MG63 (cell line): Measurements from ENCODE around the gene S100A16. TPM values are rescaled to one million over a fixed set of nuclear protein-coding genes. Genes with fewer than 3 reads are reported as not detected.
"Not testable (repeated sequence)": the region's sequence is repeated elsewhere in the genome, so short reads cannot be mapped to it uniquely, and the experiment has no call there.

ENCODE experiments used
- DNase-seq: peaks from one replicate; pipeline ENCODE4 v3.0.0-alpha.2; 2020
- H3K27me3 ChIP-seq: fragments of 250-450 bp; sonication (Bioruptor Pico); 2 replicates; pipeline ENCODE4 v1.5.1; 2020; ENCODE audit warnings: mild to moderate bottlenecking, moderate library complexity
- H3K36me3 ChIP-seq: fragments of 250-450 bp; sonication (Bioruptor Pico); 2 replicates; pipeline ENCODE4 v1.5.1; 2020; ENCODE audit warnings: mild to moderate bottlenecking, moderate library complexity
- H3K4me3 ChIP-seq: fragments of 250-450 bp; sonication (Bioruptor Pico); 2 replicates; pipeline ENCODE4 v1.5.1; 2020; ENCODE audit warnings: mild to moderate bottlenecking, moderate library complexity
- H3K9me3 ChIP-seq: fragments of 250-450 bp; sonication (Bioruptor Pico); 2 replicates; pipeline ENCODE4 v1.5.1; 2020; ENCODE audit warnings: mild to moderate bottlenecking, moderate library complexity
- total RNA-seq: library from RNA; depleted of rRNA; stranded (reverse); fragments of >200 nt; shearing (Covaris generic); gene quantifications from 2 replicates; pipeline ENCODE4 v1.2.3, GENCODE V29; 2014; ENCODE audit warnings: low replicate concordance

S100A16 gene
- total RNA-seq, 1 experiment from 2014 or later: 318 TPM

GRCh38 chr1:153609585-153609907 lies 3.4 kb downstream of the S100A16 start:
- Histone ChIP-seq H3K27me3 (no peaks in the 10 kb centered on the region), H3K36me3 (peaks cover 51% of the 10 kb centered on the region), H3K9me3 (no peaks in the 10 kb centered on the region), H3K4me3 (no peak overlapping the region; the same call in 1 of the 2 replicates)
- DNase-seq: no peak

GRCh38 chr1:153608742-153609584 lies 4.0 kb downstream of the S100A16 start:
- H3K4me3 ChIP-seq: peak overlapping the region; percentile 34

GRCh38 chr1:153608089-153608682 lies 4.8 kb downstream of the S100A16 start:
- Histone ChIP-seq H3K36me3 (peaks cover 51% of the 10 kb centered on the region), H3K9me3 (no peaks in the 10 kb centered on the region), H3K4me3 (peak overlapping the region; percentile 34), H3K27me3 (no peaks in the 10 kb centered on the region)
- no peak for DNase-seq

More at GRCh38 chr1:153608742-153609584, 4.0 kb downstream of the S100A16 start:
- Histone ChIP-seq H3K36me3 (peaks cover 51% of the 10 kb centered on the region), H3K9me3 (no peaks in the 10 kb centered on the region), H3K27me3 (no peaks in the 10 kb centered on the region)
- DNase-seq: peak; percentile 87

DNA sequence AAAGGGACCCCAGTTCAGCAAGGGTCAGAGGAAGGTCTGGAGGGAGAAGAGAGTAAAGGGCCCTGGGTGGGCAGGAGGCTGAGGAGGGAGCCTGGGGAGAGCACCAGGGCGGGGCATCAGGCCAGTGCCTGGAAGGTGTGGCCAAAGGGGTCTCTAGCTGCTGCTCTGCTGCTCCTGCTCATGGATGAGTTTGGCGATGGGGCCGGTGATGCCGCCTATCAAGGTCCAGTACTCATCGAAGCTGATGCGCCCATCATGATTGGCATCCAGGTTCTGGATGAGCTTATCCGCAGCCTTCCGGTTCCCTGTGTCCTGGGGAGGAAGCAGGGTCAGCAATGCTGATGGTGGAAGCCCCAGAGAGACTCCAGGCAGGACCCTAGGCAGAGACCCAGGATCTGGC lies 5.6 kb downstream of the S100A16 start:
- Histone ChIP-seq H3K36me3 (peaks cover 51% of the 10 kb centered on the region), H3K4me3 (no peak overlapping the region), H3K9me3 (no peaks in the 10 kb centered on the region), H3K27me3 (no peaks in the 10 kb centered on the region)
- no peak for DNase-seq

DNA sequence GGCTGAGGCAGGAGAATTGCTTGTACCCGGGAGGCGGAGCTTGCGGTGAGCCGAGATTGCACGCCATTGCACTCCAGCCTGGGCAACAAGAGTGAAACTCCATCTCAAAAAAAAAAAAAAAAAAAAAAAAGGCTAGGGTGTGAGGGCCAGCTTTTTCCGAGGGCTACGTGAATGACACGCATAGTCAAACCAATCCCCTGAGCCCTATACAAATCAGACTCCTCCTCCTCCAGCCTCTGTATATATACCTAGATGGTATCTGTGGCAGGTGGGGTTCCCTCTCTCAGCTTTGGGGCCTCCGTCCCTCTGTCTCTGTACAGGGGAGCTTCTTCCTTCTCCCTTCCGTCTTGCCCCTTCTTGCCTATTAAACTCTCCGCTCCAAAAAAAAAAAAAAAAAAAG lies 6.7 kb downstream of the S100A16 start:
- H3K9me3 ChIP-seq: no peaks in the 10 kb centered on the region
- H3K27me3 ChIP-seq: no peaks in the 10 kb centered on the region
- DNase-seq: no peak
- no peak overlapping the region for H3K4me3 ChIP-seq
- peaks cover 53% of the 10 kb centered on the region for H3K36me3 ChIP-seq

GRCh38 chr1:153602749-153603148 lies 10.2 kb downstream of the S100A16 start:
- no peak for DNase-seq
- Histone ChIP-seq H3K36me3 (peaks cover 41% of the 10 kb centered on the region), H3K9me3 (no peaks in the 10 kb centered on the region), H3K27me3 (no peaks in the 10 kb centered on the region), H3K4me3 (no peak overlapping the region)

DNA sequence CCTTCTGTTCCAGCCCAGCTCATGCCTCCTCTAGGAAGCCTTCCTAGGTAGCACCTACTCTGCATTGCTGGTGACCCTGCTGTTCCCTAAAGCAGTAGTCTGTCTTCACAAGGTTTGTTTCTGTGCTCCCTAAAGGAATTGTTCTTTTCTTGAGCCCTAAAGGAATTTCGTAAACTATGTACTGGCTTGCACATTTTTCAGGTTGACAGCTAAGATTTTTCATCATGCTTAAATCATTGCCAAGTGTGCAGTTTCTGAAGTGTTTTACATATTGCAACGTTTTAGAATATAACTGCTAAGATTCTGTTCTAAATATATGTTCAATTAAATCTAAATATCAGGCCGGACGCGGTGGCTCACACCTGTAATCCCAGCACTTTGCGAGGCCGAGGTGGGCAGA lies 13.1 kb downstream of the S100A16 start:
- Histone ChIP-seq H3K36me3 (peaks cover 15% of the 10 kb centered on the region), H3K4me3 (no peak overlapping the region), H3K9me3 (no peaks in the 10 kb centered on the region), H3K27me3 (no peaks in the 10 kb centered on the region)
- no peak for DNase-seq

DNA sequence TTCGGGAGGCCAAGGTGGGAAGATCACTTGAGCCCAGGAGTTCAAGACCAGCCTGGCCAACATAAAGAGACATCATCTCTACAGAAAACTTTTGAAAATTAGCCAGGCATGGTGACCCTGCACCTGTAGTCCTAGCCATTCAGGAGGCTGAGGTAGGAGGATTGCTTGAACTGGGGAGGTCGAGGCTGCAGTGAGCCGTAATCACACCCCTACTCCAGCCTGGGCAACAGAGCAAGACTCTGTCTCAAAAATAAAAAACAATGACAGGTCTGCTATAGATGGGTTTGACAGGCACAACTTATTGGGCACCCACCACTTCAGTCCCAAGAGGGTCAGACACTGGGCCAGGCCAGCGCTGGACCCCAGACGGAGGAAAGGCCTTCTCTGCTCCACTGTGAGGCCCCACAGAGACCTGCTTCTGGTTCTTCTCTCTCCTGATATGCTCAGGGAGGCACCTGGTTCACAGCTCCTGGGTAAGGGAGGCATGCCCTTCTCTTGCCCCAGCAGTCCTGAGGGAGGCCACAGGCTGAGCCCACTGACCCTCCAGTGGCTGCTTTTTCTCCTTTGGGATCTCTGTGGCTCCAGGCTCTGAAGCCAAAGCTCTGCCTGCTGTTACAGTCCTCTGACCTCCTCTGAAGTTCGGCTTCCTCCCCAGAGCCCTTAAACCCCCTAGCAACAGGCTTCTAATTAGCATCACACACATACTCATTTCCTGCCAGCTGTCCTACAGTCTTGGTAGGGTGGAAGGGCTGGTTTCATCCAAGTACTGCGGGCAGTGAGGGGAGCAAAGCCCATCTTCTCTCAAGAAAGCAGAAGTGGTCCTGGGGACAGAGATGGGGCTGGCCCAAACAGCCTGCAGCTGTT lies 14.4 kb downstream of the S100A16 start:
- Histone ChIP-seq H3K4me3 (no peak overlapping the region), H3K36me3 (peaks cover 13% of the 10 kb centered on the region), H3K27me3 (no peaks in the 10 kb centered on the region), H3K9me3 (no peaks in the 10 kb centered on the region)
- no peak for DNase-seq

- peaks cover 13% of the 10 kb centered on the region for H3K36me3 ChIP-seq
- no peaks in the 10 kb centered on the region for H3K27me3 ChIP-seq
- H3K9me3 ChIP-seq: no peaks in the 10 kb centered on the region
- DNase-seq: no peak
- H3K4me3 ChIP-seq: no peak overlapping the region
Measured at GRCh38 chr1:153597206-153597605, 15.7 kb downstream of the S100A16 start.

DNA sequence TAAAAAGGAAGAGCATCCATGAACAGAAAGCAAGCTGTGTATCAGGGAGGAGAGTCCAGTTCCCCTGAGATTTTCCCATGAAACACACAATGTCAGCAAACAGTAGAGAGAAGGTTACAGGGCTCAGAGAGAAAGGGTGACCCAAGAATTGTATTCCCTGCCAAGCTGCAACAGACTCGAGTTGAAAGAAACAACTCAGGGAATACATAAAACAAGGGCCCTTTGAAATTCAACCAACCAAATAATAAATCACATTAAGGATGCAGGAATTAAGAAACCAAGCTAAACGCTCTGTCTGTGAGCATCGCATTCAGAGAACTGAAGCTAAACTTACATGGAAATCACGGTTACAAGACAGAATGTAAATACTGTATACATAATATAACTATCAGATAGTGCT lies 20.2 kb downstream of the S100A16 start:
- Histone ChIP-seq H3K4me3 (no peak overlapping the region), H3K9me3 (no peaks in the 10 kb centered on the region), H3K36me3 (no peaks in the 10 kb centered on the region), H3K27me3 (no peaks in the 10 kb centered on the region)
- no peak for DNase-seq

- no peaks in the 10 kb centered on the region for H3K36me3 ChIP-seq
- DNase-seq: no peak
- H3K9me3 ChIP-seq: no peaks in the 10 kb centered on the region
- no peaks in the 10 kb centered on the region for H3K27me3 ChIP-seq
- no peak overlapping the region for H3K4me3 ChIP-seq
Measured at GRCh38 chr1:153588482-153588881, 24.5 kb downstream of the S100A16 start.

GRCh38 chr1:153588033-153588432 lies 24.9 kb downstream of the S100A16 start:
- H3K4me3 ChIP-seq, H3K36me3 ChIP-seq, H3K9me3 ChIP-seq, H3K27me3 ChIP-seq, DNase-seq: not testable (repeated sequence)

GRCh38 chr1:153587314-153587713 lies 25.6 kb downstream of the S100A16 start:
- DNase-seq: no peak

GRCh38 chr1:153586347-153586746 lies 26.6 kb downstream of the S100A16 start:
- Histone ChIP-seq H3K36me3 (no peaks in the 10 kb centered on the region), H3K9me3 (no peaks in the 10 kb centered on the region), H3K27me3 (no peaks in the 10 kb centered on the region), H3K4me3 (no peak overlapping the region)
- no peak for DNase-seq

More at GRCh38 chr1:153587314-153587713, 25.6 kb downstream of the S100A16 start:
- Histone ChIP-seq H3K9me3 (no peaks in the 10 kb centered on the region), H3K27me3 (no peaks in the 10 kb centered on the region), H3K4me3 (no peak overlapping the region), H3K36me3 (no peaks in the 10 kb centered on the region)

- H3K27me3 ChIP-seq: no peaks in the 10 kb centered on the region
- H3K36me3 ChIP-seq: no peaks in the 10 kb centered on the region
- no peaks in the 10 kb centered on the region for H3K9me3 ChIP-seq
- no peak overlapping the region for H3K4me3 ChIP-seq
- no peak for DNase-seq
Measured at GRCh38 chr1:153585006-153585405, 27.9 kb downstream of the S100A16 start.

DNA sequence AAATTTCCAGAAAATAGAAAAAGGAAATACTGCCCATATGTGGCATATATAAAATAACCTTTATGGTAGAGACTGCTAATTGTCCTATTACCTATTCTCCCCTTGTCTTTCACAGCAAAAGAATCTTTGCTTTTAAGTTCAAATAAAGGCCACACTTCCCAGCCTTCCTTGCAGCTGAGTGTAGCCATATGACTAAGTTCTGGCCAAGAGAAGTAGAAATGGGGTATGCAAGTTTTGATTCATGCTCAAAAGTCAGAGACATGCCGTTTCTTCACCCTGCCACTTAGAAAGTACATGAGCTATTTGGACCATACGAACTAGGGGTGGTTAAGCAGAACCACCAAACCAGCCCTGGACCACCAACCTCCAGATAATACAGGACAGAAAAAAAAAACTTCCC lies 29.0 kb downstream of the S100A16 start:
- Histone ChIP-seq H3K9me3 (no peaks in the 10 kb centered on the region), H3K4me3 (peak overlapping the region; percentile 54; the same call in 1 of the 2 replicates), H3K27me3 (no peaks in the 10 kb centered on the region), H3K36me3 (no peaks in the 10 kb centered on the region)
- DNase-seq: no peak

DNA sequence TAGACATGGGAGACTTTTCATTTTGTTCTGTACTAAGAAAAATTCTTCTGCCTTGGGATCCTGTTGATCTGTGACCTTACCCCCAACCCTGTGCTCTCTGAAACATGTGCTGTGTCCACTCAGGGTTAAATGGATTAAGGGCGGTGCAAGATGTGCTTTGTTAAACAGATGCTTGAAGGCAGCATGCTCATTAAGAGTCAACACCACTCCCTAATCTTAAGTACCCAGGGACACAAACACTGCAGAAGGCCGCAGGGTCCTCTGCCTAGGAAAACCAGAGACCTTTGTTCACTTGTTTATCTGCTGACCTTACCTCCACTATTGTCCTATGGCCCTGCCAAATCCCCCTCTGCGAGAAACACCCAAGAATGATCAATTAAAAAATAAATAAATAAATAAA lies 29.4 kb downstream of the S100A16 start:
- H3K9me3 ChIP-seq, H3K36me3 ChIP-seq, H3K27me3 ChIP-seq, DNase-seq: not testable (repeated sequence)
- H3K4me3 ChIP-seq: peak overlapping the region; percentile 54
